ENCODE measurements around the gene ST14.
"Not testable (repeated sequence)": the region's sequence is repeated elsewhere in the genome, so short reads cannot be mapped to it uniquely, and the experiment has no call there.

The ST14 gene

DNA sequence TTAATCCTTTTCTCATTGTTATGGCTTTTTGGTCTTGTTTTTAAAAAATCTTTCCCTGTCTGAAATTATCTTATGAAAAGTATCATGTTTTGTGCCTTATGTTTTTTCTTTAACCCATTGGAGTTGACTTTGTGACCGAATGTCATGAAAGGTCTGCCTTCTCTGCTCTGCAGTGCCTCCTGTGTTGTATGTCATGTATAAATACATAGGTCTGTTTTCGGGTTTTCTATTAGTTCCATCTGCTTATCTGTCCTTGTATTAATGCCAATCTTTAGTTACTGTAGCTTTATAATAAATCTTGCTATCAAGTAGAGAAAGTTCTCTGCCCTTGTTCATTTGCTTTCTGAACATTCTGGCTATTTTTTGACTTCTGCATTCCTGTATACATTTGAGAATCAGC is 82.1 kb downstream of the ST14 start:
- Histone ChIP-seq H3K79me2 (ENCODE audit: control insufficient read depth, insufficient read depth, low read length, unreplicated experiment) (peaks cover 4% of the 10 kb centered on the region), H3K4me3 (ENCODE audit: low read depth, low read length) (no peak overlapping the region), H3K27me3 (ENCODE audit: insufficient read depth, low read length) (no peaks in the 10 kb centered on the region), H3K36me3 (ENCODE audit: insufficient read depth, low read length) (no peaks in the 10 kb centered on the region), H3K27ac (ENCODE audit: low read depth, low read length) (no peak overlapping the region), H2AFZ (ENCODE audit: low read length, unreplicated experiment) (no peak overlapping the region), H3K4me1 (ENCODE audit: control insufficient read depth, insufficient read depth, low read length, unreplicated experiment) (peaks cover 4% of the 10 kb centered on the region)

DNA sequence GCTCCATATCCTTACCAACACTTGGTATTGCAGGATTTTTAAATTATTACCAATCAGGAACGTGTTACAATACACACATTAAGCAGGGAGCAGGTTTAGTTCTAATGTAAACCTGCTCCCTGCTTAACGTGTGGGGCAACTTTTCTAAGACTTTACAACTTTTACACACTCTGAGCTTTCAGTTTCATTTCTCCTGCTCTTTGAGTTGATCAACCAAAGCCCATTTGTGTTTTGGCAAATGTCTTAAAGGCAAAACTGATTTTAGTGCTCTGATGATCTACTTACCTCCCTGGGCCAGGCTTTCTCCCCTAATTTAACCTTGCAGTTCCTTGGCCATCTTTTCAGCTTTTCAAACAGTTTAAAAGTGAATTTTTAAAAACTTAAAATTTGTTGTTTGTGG is 84.2 kb downstream of the ST14 start:
- peak overlapping the region; percentile 19; the same call in 1 of the 2 replicates for H3K4me3 ChIP-seq (ENCODE audit: low read depth, low read length)
- H3K27me3 ChIP-seq (ENCODE audit: insufficient read depth, low read length): no peaks in the 10 kb centered on the region
- H3K79me2 ChIP-seq (ENCODE audit: control insufficient read depth, insufficient read depth, low read length, unreplicated experiment): peaks cover 4% of the 10 kb centered on the region
- H2AFZ ChIP-seq (ENCODE audit: low read length, unreplicated experiment): no peak overlapping the region
- H3K27ac ChIP-seq (ENCODE audit: low read depth, low read length): no peak overlapping the region
- H3K4me1 ChIP-seq (ENCODE audit: control insufficient read depth, insufficient read depth, low read length, unreplicated experiment): peaks cover 10% of the 10 kb centered on the region
- no peaks in the 10 kb centered on the region for H3K36me3 ChIP-seq (ENCODE audit: insufficient read depth, low read length)

DNA sequence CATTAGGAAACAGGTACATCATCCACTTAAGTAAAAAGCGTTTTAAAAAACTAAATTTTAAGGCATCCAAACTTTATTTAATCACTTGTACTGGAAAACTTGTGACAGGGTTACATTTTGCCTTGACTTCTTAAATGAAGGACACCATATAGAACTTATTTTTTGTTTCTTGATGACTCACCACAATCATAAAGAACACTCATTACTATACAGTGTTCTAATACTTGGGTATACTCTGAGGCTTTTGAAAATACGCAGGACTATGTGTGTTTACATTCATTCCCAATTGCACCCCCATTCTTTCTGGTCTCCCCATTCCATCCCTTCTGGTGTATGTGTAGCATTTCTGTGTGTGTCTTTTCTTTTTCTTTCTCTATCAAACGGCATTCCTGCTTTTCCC is 85.3 kb downstream of the ST14 start:
- Histone ChIP-seq H2AFZ (ENCODE audit: low read length, unreplicated experiment) (no peak overlapping the region), H3K27ac (ENCODE audit: low read depth, low read length) (no peak overlapping the region), H3K27me3 (ENCODE audit: insufficient read depth, low read length) (no peaks in the 10 kb centered on the region), H3K36me3 (ENCODE audit: insufficient read depth, low read length) (no peaks in the 10 kb centered on the region), H3K4me1 (ENCODE audit: control insufficient read depth, insufficient read depth, low read length, unreplicated experiment) (peaks cover 10% of the 10 kb centered on the region), H3K4me3 (ENCODE audit: low read depth, low read length) (no peak overlapping the region), H3K79me2 (ENCODE audit: control insufficient read depth, insufficient read depth, low read length, unreplicated experiment) (no peaks in the 10 kb centered on the region)

DNA sequence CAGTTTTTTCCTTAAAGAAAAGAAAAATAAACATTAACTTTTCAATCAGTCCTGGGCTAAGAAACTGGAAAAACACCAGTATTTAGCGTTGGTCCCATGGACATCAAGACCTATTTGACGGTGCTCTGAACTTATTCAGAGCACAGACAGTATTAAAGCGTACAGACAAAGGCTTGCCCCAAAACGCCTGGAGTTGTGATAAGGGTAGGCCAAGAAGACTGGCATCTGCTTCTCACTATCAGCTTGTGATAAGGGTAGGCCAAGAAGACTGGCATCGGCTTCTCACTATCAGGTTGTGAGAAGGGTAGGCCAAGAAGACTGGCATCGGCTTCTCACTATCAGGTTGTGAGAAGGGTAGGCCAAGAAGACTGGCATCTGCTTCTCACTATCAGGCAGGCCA is 85.8 kb downstream of the ST14 start:
- H3K79me2 ChIP-seq (ENCODE audit: control insufficient read depth, insufficient read depth, low read length, unreplicated experiment); H3K27ac ChIP-seq (ENCODE audit: low read depth, low read length); H3K36me3 ChIP-seq (ENCODE audit: insufficient read depth, low read length); H3K4me1 ChIP-seq (ENCODE audit: control insufficient read depth, insufficient read depth, low read length, unreplicated experiment); H2AFZ ChIP-seq (ENCODE audit: low read length, unreplicated experiment); H3K4me3 ChIP-seq (ENCODE audit: low read depth, low read length); H3K27me3 ChIP-seq (ENCODE audit: insufficient read depth, low read length): not testable (repeated sequence)

DNA sequence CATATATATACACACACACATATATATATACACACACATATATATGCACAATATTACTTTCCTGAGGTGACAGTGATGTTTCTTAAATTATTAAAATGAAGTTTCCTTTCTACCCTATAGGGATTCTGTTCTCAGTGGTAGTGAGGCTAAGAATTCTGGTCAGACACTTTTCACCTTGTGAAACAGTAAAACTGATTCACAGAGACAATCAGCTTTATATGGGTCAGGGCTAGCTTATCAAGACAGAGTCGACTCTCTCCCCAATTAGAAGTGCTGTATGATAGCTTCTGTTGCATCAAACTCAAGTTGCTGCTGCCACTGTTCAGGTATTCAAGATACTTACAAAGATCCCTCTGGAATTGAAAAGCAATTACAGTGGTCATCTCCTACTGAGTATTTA is 86.7 kb downstream of the ST14 start:
- H3K79me2 ChIP-seq (ENCODE audit: control insufficient read depth, insufficient read depth, low read length, unreplicated experiment): peaks cover 3% of the 10 kb centered on the region
- peaks cover 10% of the 10 kb centered on the region for H3K4me1 ChIP-seq (ENCODE audit: control insufficient read depth, insufficient read depth, low read length, unreplicated experiment)
- no peak overlapping the region for H2AFZ ChIP-seq (ENCODE audit: low read length, unreplicated experiment)
- no peaks in the 10 kb centered on the region for H3K27me3 ChIP-seq (ENCODE audit: insufficient read depth, low read length)
- H3K36me3 ChIP-seq (ENCODE audit: insufficient read depth, low read length): no peaks in the 10 kb centered on the region
- no peak overlapping the region for H3K27ac ChIP-seq (ENCODE audit: low read depth, low read length)
- H3K4me3 ChIP-seq (ENCODE audit: low read depth, low read length): no peak overlapping the region

DNA sequence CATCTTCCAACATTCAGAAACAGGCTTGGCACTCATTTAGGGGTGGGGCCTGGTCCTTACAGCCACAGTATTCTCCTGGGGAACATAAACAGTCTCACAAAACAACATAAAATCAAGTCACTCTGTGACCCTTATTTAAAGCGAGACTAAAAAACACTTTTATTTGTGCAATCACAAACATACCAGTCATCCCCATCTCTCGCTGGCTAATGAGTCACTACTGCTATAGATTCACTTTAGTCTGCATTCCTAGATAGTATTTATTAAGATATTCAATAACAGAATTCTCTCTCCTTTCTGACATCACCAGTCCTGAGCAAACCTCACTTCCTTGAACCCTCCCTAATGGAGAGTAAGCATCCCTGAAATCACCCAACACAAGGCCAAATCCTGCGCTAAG is 87.2 kb downstream of the ST14 start:
- H3K27ac ChIP-seq (ENCODE audit: low read depth, low read length): no peak overlapping the region
- H3K36me3 ChIP-seq (ENCODE audit: insufficient read depth, low read length): no peaks in the 10 kb centered on the region
- H2AFZ ChIP-seq (ENCODE audit: low read length, unreplicated experiment): no peak overlapping the region
- H3K27me3 ChIP-seq (ENCODE audit: insufficient read depth, low read length): no peaks in the 10 kb centered on the region
- no peak overlapping the region for H3K4me3 ChIP-seq (ENCODE audit: low read depth, low read length)
- peaks cover 10% of the 10 kb centered on the region for H3K4me1 ChIP-seq (ENCODE audit: control insufficient read depth, insufficient read depth, low read length, unreplicated experiment)
- peaks cover 6% of the 10 kb centered on the region for H3K79me2 ChIP-seq (ENCODE audit: control insufficient read depth, insufficient read depth, low read length, unreplicated experiment)

DNA sequence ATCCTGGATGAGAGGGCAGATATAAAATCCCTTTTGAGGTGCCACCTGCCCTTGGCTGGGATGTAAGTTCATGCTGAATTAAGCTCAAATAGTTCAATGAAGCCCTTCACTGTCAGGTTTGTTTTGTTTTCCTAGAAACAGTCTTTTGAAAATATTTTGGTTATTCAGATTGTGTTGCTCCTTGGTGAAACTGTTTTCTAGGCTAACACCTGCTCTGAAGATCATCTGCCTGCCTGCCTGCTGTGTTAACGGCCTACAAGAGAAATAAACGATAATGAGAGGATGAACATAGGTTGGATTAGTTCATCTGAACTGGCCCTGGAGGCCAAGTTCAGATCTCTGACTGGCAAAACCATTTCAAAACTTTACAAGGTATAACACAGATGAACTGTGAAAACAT is 87.7 kb downstream of the ST14 start:
- Histone ChIP-seq H2AFZ (ENCODE audit: low read length, unreplicated experiment) (no peak overlapping the region), H3K27me3 (ENCODE audit: insufficient read depth, low read length) (no peaks in the 10 kb centered on the region), H3K79me2 (ENCODE audit: control insufficient read depth, insufficient read depth, low read length, unreplicated experiment) (peaks cover 6% of the 10 kb centered on the region), H3K4me1 (ENCODE audit: control insufficient read depth, insufficient read depth, low read length, unreplicated experiment) (peaks cover 10% of the 10 kb centered on the region), H3K27ac (ENCODE audit: low read depth, low read length) (no peak overlapping the region), H3K36me3 (ENCODE audit: insufficient read depth, low read length) (no peaks in the 10 kb centered on the region), H3K4me3 (ENCODE audit: low read depth, low read length) (no peak overlapping the region)

DNA sequence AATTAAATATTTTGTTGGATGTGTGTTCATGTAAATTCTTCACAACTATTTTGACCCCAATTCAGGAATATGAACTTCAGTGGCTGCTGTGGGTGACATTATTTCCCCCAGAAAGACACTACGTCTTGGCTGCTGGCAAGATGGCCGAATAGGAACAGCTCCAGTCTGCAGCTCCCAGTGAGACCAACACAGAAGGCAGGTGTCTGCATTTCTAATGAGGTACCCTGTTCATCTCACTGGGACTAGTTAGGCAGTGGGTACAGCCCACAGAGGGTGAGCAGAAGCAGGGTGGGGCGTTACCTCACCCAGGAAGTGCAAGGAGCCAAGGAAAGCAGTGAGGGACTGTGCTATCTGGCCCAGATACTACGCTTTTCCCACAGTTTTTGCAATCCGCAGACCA is 89.8 kb downstream of the ST14 start:
- no peaks in the 10 kb centered on the region for H3K36me3 ChIP-seq (ENCODE audit: insufficient read depth, low read length)
- no peak overlapping the region for H3K27ac ChIP-seq (ENCODE audit: low read depth, low read length)
- peaks cover 10% of the 10 kb centered on the region for H3K4me1 ChIP-seq (ENCODE audit: control insufficient read depth, insufficient read depth, low read length, unreplicated experiment)
- no peak overlapping the region for H3K4me3 ChIP-seq (ENCODE audit: low read depth, low read length)
- H3K79me2 ChIP-seq (ENCODE audit: control insufficient read depth, insufficient read depth, low read length, unreplicated experiment): peaks cover 6% of the 10 kb centered on the region
- H3K27me3 ChIP-seq (ENCODE audit: insufficient read depth, low read length): no peaks in the 10 kb centered on the region
- H2AFZ ChIP-seq (ENCODE audit: low read length, unreplicated experiment): no peak overlapping the region

DNA sequence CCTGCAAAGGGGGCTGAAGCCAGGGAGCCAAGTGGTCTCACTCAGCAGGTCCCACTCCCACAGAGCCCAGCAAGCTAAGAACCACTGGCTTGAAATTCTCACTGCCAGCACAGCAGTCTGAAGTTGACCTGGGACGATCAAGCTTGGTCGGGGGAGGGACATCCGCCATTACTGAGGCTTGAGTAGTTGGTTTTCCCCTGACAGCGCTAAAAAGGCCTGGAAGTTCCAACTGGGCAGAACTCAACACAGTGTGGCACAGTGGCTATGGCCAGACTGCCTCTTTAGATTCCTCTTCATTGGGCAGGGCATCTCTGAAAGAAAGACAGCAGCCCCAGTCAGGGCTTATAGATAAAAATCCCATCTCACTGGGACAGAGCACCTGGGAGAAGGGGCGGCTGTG is 90.3 kb downstream of the ST14 start:
- not testable (repeated sequence) for H3K79me2 ChIP-seq (ENCODE audit: control insufficient read depth, insufficient read depth, low read length, unreplicated experiment); H3K27me3 ChIP-seq (ENCODE audit: insufficient read depth, low read length); H3K27ac ChIP-seq (ENCODE audit: low read depth, low read length); H3K4me3 ChIP-seq (ENCODE audit: low read depth, low read length); H3K36me3 ChIP-seq (ENCODE audit: insufficient read depth, low read length); H2AFZ ChIP-seq (ENCODE audit: low read length, unreplicated experiment); H3K4me1 ChIP-seq (ENCODE audit: control insufficient read depth, insufficient read depth, low read length, unreplicated experiment)

DNA sequence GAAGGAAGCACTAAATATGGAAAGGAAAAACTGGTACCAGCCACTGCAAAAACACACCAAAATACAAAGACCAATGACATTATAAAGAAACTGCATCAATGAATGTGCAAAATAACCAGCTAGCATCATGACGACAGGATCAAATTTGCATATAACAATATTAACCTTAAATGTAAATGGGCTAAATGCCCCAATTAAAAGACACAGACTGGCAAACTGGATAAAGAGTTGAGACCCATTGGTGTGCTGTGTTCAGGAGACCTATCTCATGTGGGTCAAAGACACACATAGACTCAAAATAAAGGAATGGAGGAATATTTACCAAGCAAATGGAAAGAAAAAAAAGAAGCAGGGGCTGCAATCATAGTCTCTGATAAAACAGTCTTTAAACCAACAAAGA is 92.2 kb downstream of the ST14 start:
- H3K79me2 ChIP-seq (ENCODE audit: control insufficient read depth, insufficient read depth, low read length, unreplicated experiment); H2AFZ ChIP-seq (ENCODE audit: low read length, unreplicated experiment); H3K27ac ChIP-seq (ENCODE audit: low read depth, low read length); H3K36me3 ChIP-seq (ENCODE audit: insufficient read depth, low read length); H3K4me3 ChIP-seq (ENCODE audit: low read depth, low read length); H3K4me1 ChIP-seq (ENCODE audit: control insufficient read depth, insufficient read depth, low read length, unreplicated experiment); H3K27me3 ChIP-seq (ENCODE audit: insufficient read depth, low read length): not testable (repeated sequence)

Data from ACC112 (cell line).